HCT116 (cell line): ENCODE measurements around the gene FHIT. TPM values are rescaled to one million over a fixed set of nuclear protein-coding genes. Genes with fewer than 3 reads are reported as not detected.

Experiments used
- ATAC-seq: fragments of 200-7000 bp; cut with Tn5 transposase; 2 replicates; pipeline ENCODE4 v1.9.1; 2020; ENCODE audit warnings: mild to moderate bottlenecking, moderate library complexity
- BruUV-seq: library from RNA; stranded (reverse); fragments of 400-500 nt; replicated peaks from 2 replicates; lab custom pipeline; 2021; lab: Mats Ljungman, UMichigan
- CTCF ChIA-PET: fragments of 300-600 bp; sonication (Branson Sonifier 250); formaldehyde crosslinking; loops from one replicate; lab custom pipeline; 2021; ENCODE audit warnings: antibody characterized with exemption; lab: Charles Lee
- POLR2A ChIA-PET: fragments of 300-600, 350-600 bp; sonication (Branson Sonifier 250); formaldehyde crosslinking; loops from one replicate; lab custom pipeline; 2021; ENCODE audit warnings: antibody characterized with exemption; lab: Charles Lee
- RAD21 ChIA-PET, 2 experiments: fragments of 300-600 bp; sonication (Branson Sonifier 250); formaldehyde crosslinking; loops; one replicate each; lab custom pipeline; 2023; ENCODE audit warnings: low total read pairs in 2 of 2; ENCODE audit not compliant: uncharacterized antibody in 2 of 2, unreplicated experiment in 2 of 2, low non-redundant PET in 1 of 2; lab: Charles Lee
- DNase-seq: peaks from one replicate; pipeline ENCODE4 v3.0.0-alpha.2; 2010; ENCODE audit warnings: low read depth, low spot score
- H2AFZ ChIP-seq: fragments of 200-600 bp; shearing (Covaris generic), sonication (generic); 2 replicates; pipeline ENCODE4 v1.6.1; 2017; ENCODE audit warnings: low read depth, mixed run types, mixed read lengths, antibody characterized with exemption, low read length; ENCODE audit not compliant: poor library complexity, severe bottlenecking
- H3K27ac ChIP-seq: 2 replicates; pipeline ENCODE4 v1.5.1; 2012; ENCODE audit warnings: low read depth, low read length
- H3K27me3 ChIP-seq: fragments of 200-600 bp; sonication (generic); 2 replicates; pipeline ENCODE4 v1.6.1; 2016; ENCODE audit warnings: mixed run types, low read length, mixed read lengths; ENCODE audit not compliant: insufficient read depth
- H3K36me3 ChIP-seq, 2 experiments: fragments of 200-500 bp in 1 of 2; fragments of 200-600 bp in 1 of 2; sonication (Bioruptor generic) in 1 of 2; sonication (generic) in 1 of 2; 2 replicates each; pipeline versions ENCODE4 v1.5.1 to v1.6.1; 2014 to 2016; ENCODE audit warnings: low read length in 2 of 2, inconsistent platforms in 1 of 2, mixed read lengths in 1 of 2, mixed run types in 1 of 2; ENCODE audit not compliant: insufficient read depth in 2 of 2, control insufficient read depth in 1 of 2
- H3K4me1 ChIP-seq, 2 experiments: fragments of 200-600 bp in 1 of 2; sonication (generic) in 1 of 2; 2 replicates each; pipeline versions ENCODE4 v1.5.1 to v1.6.1; 2012 to 2017; ENCODE audit warnings: low read length in 2 of 2, inconsistent platforms in 1 of 2, mild to moderate bottlenecking in 1 of 2, mixed read lengths in 1 of 2, mixed run types in 1 of 2, moderate library complexity in 1 of 2; ENCODE audit not compliant: insufficient read depth in 2 of 2, control insufficient read depth in 1 of 2
- H3K4me2 ChIP-seq: fragments of 200-600 bp; sonication (generic); 2 replicates; pipeline ENCODE4 v1.6.1; 2017; ENCODE audit warnings: mixed run types, low read length, mixed read lengths
- H3K4me3 ChIP-seq, 2 experiments: fragments of 200-600 bp in 1 of 2; sonication (generic) in 1 of 2; replicated peaks in 1 of 2; 2 replicates each; pipeline ENCODE4 v1.5.1; 2011 to 2016; ENCODE audit warnings: low read length in 2 of 2, control low read depth in 1 of 2, low read depth in 1 of 2, mild to moderate bottlenecking in 1 of 2, mixed read lengths in 1 of 2, mixed run types in 1 of 2
- H3K79me2 ChIP-seq: fragments of 200-600 bp; sonication (generic); 2 replicates; pipeline ENCODE4 v1.6.1; 2017; ENCODE audit warnings: mild to moderate bottlenecking, mixed run types, low read length, moderate library complexity, mixed read lengths; ENCODE audit not compliant: insufficient read depth
- H3K9ac ChIP-seq: fragments of 200-600 bp; sonication (generic); 2 replicates; pipeline ENCODE4 v1.6.1; 2016; ENCODE audit warnings: low read length, mixed read lengths
- H3K9me2 ChIP-seq: fragments of 200-600 bp; sonication (generic), shearing (Covaris generic); 2 replicates; pipeline ENCODE4 v1.6.1; 2017; ENCODE audit warnings: mixed run types, mild to moderate bottlenecking, moderate library complexity; ENCODE audit not compliant: insufficient read depth
- H3K9me3 ChIP-seq, 2 experiments: fragments of 200-500 bp in 1 of 2; fragments of 200-600 bp in 1 of 2; sonication (Bioruptor generic) in 1 of 2; sonication (generic) in 1 of 2; 2 replicates each; pipeline ENCODE4 v1.6.1; 2014 to 2017; ENCODE audit warnings: low read length in 2 of 2, mixed read lengths in 2 of 2, inconsistent platforms in 1 of 2, low read depth in 1 of 2, mild to moderate bottlenecking in 1 of 2, mixed run types in 1 of 2, moderate library complexity in 1 of 2; ENCODE audit not compliant: control insufficient read depth in 1 of 2, insufficient read depth in 1 of 2
- H4K20me1 ChIP-seq: fragments of 200-600 bp; sonication (generic), shearing (Covaris generic); 2 replicates; pipeline ENCODE4 v1.6.1; 2017; ENCODE audit warnings: mixed run types, mild to moderate bottlenecking, moderate library complexity; ENCODE audit not compliant: insufficient read depth
- CBX3 ChIP-seq: IDR thresholded peaks from 2 replicates; pipeline ENCODE4 v1.6.1; 2012; ENCODE audit warnings: low read depth
- CEBPB ChIP-seq: IDR thresholded peaks from 2 replicates; pipeline ENCODE4 v1.6.1; 2012; ENCODE audit warnings: low read depth
- EGR1 ChIP-seq: IDR thresholded peaks from 2 replicates; pipeline ENCODE4 v1.6.1; 2012; ENCODE audit warnings: low read depth
- ELF1 ChIP-seq: IDR thresholded peaks from 2 replicates; pipeline ENCODE4 v1.6.1; 2012; ENCODE audit warnings: low read depth, borderline replicate concordance
- EZH2 ChIP-seq: fragments of 200-600 bp; sonication (generic); IDR thresholded peaks from 2 replicates; pipeline ENCODE4 v1.6.1; 2017; ENCODE audit warnings: antibody characterized with exemption, mixed run types
- EZH2phosphoT487 ChIP-seq: fragments of 200-600 bp; IDR thresholded peaks from 2 replicates; pipeline ENCODE4 v1.6.1; 2018; ENCODE audit warnings: antibody characterized with exemption, borderline replicate concordance
- JUND ChIP-seq: IDR thresholded peaks from 2 replicates; pipeline ENCODE4 v1.6.1; 2012
- SRF ChIP-seq: IDR thresholded peaks from 2 replicates; pipeline ENCODE4 v1.6.1; 2012; ENCODE audit warnings: low read depth
- ZFX ChIP-seq: fragments of 450-650 bp; IDR thresholded peaks from 2 replicates; pipeline ENCODE4 v1.6.1; 2017
- ZNF274 ChIP-seq: fragments of 200-500 bp; sonication (Bioruptor generic); IDR thresholded peaks from 2 replicates; pipeline ENCODE4 v1.6.1; 2014; ENCODE audit warnings: mild to moderate bottlenecking, low read depth, low read length, inconsistent platforms
- intact Hi-C: fragments of 100-400 bp; cut with micrococcal nuclease; formaldehyde crosslinking; loops from 2 replicates; pipeline ENCODE4 v1.10.0; 2022
- total RNA-seq: library from RNA; stranded (reverse); gene quantifications from one replicate; pipeline ENCODE4 v1.2.1, GENCODE V29; 2021; ENCODE audit not compliant: unreplicated experiment
- TF ChIP-seq, protein P1 (sequence below): IDR thresholded peaks from 2 replicates; pipeline ENCODE4 v1.6.1; 2011; ENCODE audit warnings: mild to moderate bottlenecking, low read length, moderate library complexity; ENCODE audit not compliant: insufficient replicate concordance; ENCODE audit errors: extremely low read depth
- TF ChIP-seq, protein P2 (sequence below): IDR thresholded peaks from 2 replicates; pipeline ENCODE4 v1.6.1; 2012
- TF ChIP-seq, protein P3 (sequence below): IDR thresholded peaks from 2 replicates; pipeline ENCODE4 v1.6.1; 2012; ENCODE audit warnings: low read depth

FHIT gene
- total RNA-seq, 1 experiment from 2014 or later: 20.1 TPM

DNA sequence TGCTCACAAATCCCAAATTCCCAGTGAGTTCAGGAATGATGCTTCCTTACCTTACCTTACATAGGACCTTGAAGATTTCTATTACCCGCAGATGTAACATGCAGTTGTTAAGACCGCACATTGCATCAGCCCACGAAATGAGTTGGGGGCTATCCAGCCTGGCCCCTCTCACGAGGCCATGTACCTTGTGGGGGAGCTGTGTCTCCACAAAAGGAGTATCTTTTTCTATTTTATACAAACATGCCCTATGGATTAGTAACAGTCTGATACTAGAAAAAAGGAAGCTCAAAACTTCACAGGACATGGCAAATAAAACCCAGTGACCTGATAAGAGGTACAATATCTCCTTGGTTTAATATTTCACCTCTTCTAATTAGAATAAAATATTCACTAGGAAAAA is 1114.7 kb downstream of the FHIT start:
- Histone ChIP-seq H3K9me3 (no peaks in the 10 kb centered on the region), H3K4me1 (no peaks in the 10 kb centered on the region), H3K27me3 (peaks cover 8% of the 10 kb centered on the region; the same call in 1 of the 2 replicates), H4K20me1 (no peaks in the 10 kb centered on the region), H3K27ac (no peak overlapping the region), H3K9ac (no peak overlapping the region), H3K4me2 (no peak overlapping the region), H3K4me3 (no peak overlapping the region), H2AFZ (no peak overlapping the region), H3K9me2 (no peaks in the 10 kb centered on the region), H3K36me3 (no peaks in the 10 kb centered on the region), H3K79me2 (no peaks in the 10 kb centered on the region)
- ChIA-PET RAD21 (no interaction called here), CTCF (no interaction called here), POLR2A (no interaction called here)
- no TSS peak for BruUV-seq
- intact Hi-C loops: no loop called here
- ATAC-seq (no peak), DNase-seq (no peak)
- TF ChIP-seq EZH2phosphoT487 (no peak), CEBPB (no peak), EZH2 (no peak), ZNF274 (no peak)
- TF ChIP-seq, protein P1, sequence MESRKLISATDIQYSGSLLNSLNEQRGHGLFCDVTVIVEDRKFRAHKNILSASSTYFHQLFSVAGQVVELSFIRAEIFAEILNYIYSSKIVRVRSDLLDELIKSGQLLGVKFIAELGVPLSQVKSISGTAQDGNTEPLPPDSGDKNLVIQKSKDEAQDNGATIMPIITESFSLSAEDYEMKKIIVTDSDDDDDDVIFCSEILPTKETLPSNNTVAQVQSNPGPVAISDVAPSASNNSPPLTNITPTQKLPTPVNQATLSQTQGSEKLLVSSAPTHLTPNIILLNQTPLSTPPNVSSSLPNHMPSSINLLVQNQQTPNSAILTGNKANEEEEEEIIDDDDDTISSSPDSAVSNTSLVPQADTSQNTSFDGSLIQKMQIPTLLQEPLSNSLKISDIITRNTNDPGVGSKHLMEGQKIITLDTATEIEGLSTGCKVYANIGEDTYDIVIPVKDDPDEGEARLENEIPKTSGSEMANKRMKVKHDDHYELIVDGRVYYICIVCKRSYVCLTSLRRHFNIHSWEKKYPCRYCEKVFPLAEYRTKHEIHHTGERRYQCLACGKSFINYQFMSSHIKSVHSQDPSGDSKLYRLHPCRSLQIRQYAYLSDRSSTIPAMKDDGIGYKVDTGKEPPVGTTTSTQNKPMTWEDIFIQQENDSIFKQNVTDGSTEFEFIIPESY: no peak

DNA sequence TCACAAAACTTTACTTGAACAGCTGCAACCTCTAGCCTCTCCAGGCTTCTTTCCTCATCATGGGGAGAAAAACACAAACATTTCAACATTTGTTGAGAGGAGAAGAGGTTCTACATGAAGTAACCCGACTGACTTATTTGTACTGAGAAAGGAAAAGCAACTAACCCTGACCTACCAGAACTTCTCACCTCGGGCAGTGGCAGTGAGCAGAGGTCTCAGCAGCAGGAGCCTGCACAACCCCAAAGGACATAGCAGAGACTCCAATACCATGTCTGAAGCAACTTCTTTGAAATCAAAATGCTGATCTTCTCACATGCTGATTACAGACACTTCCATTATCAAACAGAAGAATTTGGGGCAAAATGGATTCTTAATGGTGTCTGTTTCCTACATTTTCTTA is 1115.8 kb downstream of the FHIT start:
- Histone ChIP-seq H3K4me3 (no peak overlapping the region), H3K27me3 (peaks cover 8% of the 10 kb centered on the region; the same call in 1 of the 2 replicates), H3K4me2 (no peak overlapping the region), H3K4me1 (no peaks in the 10 kb centered on the region), H3K9ac (no peak overlapping the region), H3K9me2 (no peaks in the 10 kb centered on the region), H4K20me1 (no peaks in the 10 kb centered on the region), H3K36me3 (no peaks in the 10 kb centered on the region), H2AFZ (no peak overlapping the region), H3K79me2 (no peaks in the 10 kb centered on the region), H3K9me3 (no peaks in the 10 kb centered on the region), H3K27ac (no peak overlapping the region)
- ATAC-seq (no peak), DNase-seq (no peak)
- CTCF ChIA-PET: no interaction called here
- POLR2A ChIA-PET: no interaction called here
- no TSS peak for BruUV-seq
- RAD21 ChIA-PET: no interaction called here
- intact Hi-C loops: no loop called here
- TF ChIP-seq ZFX (no peak), ELF1 (no peak), EZH2phosphoT487 (no peak), SRF (no peak), EZH2 (no peak), JUND (no peak), ZNF274 (no peak), CBX3 (no peak), EGR1 (no peak)
- TF ChIP-seq, protein P1: no peak
- TF ChIP-seq, protein P2, sequence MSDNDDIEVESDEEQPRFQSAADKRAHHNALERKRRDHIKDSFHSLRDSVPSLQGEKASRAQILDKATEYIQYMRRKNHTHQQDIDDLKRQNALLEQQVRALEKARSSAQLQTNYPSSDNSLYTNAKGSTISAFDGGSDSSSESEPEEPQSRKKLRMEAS: no peak
- TF ChIP-seq, protein P3, sequence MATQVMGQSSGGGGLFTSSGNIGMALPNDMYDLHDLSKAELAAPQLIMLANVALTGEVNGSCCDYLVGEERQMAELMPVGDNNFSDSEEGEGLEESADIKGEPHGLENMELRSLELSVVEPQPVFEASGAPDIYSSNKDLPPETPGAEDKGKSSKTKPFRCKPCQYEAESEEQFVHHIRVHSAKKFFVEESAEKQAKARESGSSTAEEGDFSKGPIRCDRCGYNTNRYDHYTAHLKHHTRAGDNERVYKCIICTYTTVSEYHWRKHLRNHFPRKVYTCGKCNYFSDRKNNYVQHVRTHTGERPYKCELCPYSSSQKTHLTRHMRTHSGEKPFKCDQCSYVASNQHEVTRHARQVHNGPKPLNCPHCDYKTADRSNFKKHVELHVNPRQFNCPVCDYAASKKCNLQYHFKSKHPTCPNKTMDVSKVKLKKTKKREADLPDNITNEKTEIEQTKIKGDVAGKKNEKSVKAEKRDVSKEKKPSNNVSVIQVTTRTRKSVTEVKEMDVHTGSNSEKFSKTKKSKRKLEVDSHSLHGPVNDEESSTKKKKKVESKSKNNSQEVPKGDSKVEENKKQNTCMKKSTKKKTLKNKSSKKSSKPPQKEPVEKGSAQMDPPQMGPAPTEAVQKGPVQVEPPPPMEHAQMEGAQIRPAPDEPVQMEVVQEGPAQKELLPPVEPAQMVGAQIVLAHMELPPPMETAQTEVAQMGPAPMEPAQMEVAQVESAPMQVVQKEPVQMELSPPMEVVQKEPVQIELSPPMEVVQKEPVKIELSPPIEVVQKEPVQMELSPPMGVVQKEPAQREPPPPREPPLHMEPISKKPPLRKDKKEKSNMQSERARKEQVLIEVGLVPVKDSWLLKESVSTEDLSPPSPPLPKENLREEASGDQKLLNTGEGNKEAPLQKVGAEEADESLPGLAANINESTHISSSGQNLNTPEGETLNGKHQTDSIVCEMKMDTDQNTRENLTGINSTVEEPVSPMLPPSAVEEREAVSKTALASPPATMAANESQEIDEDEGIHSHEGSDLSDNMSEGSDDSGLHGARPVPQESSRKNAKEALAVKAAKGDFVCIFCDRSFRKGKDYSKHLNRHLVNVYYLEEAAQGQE: no peak
